VCaP (cell line): Measurements from ENCODE around the gene HERPUD2.

Source experiments
- H3K27ac ChIP-seq: fragments of 450-650 bp; 2 replicates; pipeline ENCODE4 v1.5.1; 2017
- TF ChIP-seq, protein P1 (sequence below): fragments of 450-650 bp; conservative IDR thresholded peaks from 2 replicates; pipeline ENCODE4 v1.5.1; 2017; ENCODE audit warnings: mild to moderate bottlenecking, moderate library complexity

The HERPUD2 gene

DNA sequence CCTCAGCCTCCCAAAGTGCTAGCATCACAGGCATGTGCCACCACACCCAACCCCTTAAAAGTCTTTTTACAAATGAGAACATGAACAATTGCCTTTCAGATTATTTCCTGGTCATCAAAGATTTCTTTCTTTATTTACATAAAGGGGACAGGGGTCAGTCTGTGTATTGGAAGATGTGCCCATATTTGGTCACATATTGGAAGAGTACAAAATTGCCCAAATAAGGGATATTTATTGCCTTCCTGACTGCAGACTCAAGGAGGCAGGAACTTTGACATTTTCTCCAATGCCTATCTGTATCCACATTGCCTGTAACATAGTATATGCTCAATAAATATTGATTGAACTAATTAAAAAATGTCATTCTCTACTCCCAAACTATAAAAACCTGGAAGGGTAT lies 25.9 kb upstream of the HERPUD2 start:
- TF ChIP-seq, protein P1, sequence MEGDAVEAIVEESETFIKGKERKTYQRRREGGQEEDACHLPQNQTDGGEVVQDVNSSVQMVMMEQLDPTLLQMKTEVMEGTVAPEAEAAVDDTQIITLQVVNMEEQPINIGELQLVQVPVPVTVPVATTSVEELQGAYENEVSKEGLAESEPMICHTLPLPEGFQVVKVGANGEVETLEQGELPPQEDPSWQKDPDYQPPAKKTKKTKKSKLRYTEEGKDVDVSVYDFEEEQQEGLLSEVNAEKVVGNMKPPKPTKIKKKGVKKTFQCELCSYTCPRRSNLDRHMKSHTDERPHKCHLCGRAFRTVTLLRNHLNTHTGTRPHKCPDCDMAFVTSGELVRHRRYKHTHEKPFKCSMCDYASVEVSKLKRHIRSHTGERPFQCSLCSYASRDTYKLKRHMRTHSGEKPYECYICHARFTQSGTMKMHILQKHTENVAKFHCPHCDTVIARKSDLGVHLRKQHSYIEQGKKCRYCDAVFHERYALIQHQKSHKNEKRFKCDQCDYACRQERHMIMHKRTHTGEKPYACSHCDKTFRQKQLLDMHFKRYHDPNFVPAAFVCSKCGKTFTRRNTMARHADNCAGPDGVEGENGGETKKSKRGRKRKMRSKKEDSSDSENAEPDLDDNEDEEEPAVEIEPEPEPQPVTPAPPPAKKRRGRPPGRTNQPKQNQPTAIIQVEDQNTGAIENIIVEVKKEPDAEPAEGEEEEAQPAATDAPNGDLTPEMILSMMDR: no peak
- H3K27ac ChIP-seq: no peak overlapping the region

DNA sequence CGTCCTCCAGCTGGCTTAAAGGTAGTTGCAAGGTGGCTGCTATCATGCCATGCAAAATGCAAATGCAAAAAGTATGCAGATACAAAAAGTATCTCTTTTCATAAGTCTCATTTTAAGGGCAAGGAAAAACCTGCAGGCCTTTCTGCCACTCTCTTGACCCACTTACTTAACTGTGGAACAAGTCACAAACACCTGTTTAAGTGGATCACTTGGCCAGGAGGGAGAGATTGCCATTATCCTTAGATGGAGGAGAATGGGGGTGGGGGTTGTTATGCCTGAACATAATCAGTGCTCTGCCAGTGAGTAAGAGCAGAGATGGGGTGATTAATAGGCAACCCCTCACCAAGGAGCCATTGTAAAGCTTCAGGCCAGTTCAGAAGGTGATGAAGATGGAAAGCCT lies 25.1 kb upstream of the HERPUD2 start:
- TF ChIP-seq, protein P1: no peak
- no peak overlapping the region for H3K27ac ChIP-seq

DNA sequence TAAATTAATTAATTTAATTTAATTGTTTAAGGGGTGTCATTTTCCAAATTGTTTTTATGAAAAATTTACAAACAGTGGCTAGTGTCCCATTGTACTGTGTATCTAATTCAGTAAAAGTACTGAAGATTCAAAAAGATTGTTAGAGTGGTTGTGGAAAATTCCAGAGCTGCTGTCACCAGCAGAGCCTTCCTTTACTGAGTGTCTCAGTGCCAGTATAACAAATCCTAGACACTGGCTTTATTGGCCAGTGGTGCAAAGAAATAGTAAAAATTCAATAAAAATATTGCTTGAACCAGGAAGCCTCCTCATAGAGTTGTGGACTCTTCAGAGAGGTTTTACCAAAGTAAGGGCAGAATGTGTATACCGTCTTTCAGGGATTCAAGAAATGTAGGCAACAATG lies 23.1 kb upstream of the HERPUD2 start:
- TF ChIP-seq, protein P1: no peak
- H3K27ac ChIP-seq: no peak overlapping the region

DNA sequence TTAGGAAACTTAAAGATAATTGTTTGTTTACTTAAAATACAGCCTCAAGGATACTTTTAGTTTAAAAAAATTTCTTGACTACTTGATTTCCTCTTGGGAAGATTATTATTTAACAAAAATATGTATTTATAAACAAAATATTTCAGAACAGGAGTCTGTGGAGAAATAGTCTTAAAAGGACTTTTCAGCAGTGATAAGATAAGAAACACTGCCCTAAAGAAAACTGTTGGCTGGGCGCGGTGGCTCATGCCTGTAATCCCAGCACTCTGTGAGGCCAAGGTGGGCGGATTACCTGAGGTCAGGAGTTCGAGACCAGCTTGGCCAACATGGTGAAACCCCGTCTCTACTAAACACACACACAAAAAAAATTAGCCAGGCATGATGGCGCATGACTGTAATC lies 22.6 kb upstream of the HERPUD2 start:
- H3K27ac ChIP-seq: no peak overlapping the region
- TF ChIP-seq, protein P1: no peak

DNA sequence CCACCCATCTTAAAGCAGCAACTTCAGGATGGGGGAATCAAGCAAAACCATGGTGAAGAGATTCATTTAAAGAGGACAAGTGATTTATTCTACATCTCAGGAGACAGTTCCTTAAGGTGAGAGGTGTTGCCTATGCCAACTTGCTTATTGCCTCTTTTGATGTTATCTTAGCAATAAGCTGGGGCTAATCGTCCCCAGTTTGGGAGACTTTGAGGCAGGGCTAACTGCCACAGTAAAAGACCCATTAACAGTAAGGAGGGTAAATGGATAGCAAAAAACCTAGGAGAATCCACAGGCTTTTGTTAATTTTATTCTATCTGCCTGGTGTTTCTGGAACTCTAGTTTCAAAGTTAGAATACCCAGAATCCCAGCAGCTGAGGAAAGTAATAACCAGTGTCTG lies 22.1 kb upstream of the HERPUD2 start:
- no peak overlapping the region; the same call in 1 of the 2 replicates for H3K27ac ChIP-seq
- TF ChIP-seq, protein P1: no peak

DNA sequence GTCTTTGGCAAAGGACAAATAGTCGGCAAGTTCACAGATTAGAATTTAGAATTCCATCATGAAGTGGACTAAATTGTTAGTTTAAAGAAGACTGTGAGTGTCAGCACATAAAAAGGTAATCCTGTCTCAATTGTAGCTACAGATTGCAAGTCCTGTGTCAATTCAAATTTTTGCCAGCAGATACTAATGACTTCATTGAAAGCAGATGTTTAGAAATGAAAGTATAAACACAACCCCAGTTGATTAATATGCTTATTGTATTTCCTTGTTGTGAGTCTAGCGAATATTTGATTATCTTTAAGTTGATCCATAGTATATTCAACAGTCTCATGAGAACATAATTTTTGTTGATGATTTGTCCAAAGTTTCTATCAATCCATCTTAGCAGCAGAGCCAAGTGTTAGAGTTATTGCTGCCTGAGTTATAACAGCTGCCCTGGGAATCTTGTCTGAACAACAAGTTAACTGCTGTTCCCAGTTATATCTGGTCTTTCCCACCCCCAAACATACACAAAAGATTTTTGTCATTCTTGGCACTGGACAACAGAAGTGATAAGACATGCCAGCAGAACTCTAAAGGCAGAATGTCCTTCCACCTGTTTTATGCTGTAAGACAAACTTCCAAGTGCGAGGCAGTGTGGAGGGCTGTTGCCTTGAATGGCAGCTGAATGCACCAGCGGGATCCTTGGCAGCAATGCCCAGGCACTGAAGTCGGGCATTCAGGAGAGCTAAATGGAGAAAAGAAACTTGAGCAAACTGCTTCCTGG lies 21.3 kb upstream of the HERPUD2 start:
- TF ChIP-seq, protein P1: no peak
- H3K27ac ChIP-seq: no peak overlapping the region; the same call in 1 of the 2 replicates

DNA sequence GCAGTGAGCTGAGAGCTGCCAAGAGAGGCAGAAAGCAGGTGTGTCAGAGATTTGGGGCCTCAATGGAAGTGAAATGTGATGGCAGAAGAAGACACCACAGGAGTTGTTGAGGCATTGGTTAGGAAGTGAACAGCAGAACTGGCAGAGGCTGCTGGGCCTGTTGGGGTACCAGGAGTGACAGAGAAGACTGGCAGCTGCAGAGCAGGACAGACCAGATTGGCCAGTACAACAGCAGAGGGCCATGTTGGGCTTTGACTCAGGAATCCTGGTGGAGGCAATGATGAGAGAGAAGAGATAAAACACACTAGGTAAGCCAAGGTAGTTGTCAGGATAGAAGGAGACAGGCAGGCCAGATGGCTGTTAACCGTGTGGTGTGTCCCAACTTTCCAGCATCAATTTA lies 19.9 kb upstream of the HERPUD2 start:
- no peak overlapping the region for H3K27ac ChIP-seq
- TF ChIP-seq, protein P1: no peak
